ENCODE results near the gene SEMA5A.

DNA sequence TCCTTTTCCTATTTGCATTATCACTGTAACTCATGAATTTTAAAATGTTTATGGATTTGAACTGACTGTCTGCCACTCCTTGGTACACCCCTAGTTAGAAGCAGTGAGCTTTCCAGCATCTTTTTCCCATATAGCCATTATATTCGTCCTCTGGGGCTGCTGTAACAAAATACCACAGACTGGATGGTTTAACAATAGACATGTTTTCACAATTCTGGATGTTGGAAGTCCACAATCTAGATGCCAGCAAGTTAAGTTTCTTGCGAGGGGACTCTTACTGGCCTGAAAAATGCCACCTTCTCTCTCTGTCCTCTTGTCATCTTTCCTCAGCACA is 530.0 kb downstream of the SEMA5A start:
- TF ChIP-seq, protein P1, sequence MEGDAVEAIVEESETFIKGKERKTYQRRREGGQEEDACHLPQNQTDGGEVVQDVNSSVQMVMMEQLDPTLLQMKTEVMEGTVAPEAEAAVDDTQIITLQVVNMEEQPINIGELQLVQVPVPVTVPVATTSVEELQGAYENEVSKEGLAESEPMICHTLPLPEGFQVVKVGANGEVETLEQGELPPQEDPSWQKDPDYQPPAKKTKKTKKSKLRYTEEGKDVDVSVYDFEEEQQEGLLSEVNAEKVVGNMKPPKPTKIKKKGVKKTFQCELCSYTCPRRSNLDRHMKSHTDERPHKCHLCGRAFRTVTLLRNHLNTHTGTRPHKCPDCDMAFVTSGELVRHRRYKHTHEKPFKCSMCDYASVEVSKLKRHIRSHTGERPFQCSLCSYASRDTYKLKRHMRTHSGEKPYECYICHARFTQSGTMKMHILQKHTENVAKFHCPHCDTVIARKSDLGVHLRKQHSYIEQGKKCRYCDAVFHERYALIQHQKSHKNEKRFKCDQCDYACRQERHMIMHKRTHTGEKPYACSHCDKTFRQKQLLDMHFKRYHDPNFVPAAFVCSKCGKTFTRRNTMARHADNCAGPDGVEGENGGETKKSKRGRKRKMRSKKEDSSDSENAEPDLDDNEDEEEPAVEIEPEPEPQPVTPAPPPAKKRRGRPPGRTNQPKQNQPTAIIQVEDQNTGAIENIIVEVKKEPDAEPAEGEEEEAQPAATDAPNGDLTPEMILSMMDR (IDR thresholded peaks at IDR 0.05): no peak
- no peak for TF ChIP-seq POLR2A (IDR thresholded peaks at IDR 0.05)

All from breast epithelium (tissue), 3 donors.